Stimulated activated effector memory CD8-positive, alpha-beta T cell treated with anti-CD3 and anti-CD28 coated beads, Interleukin-12 subunit alpha, Interleukin-12 subunit beta, amount 100 ng/mL, for 72 hours (primary cell): ENCODE results near the gene LRMDA.

ENCODE experiments used
- ATAC-seq: fragments of 150-1000 bp; cut with Tn5 transposase; 2 replicates; pipeline ENCODE4 v1.10.0; 2021
- DNase-seq, 2 donors: peaks; one replicate each; pipeline ENCODE4 v3.0.0; 2021 to 2022; ENCODE audit warnings: low spot score in 2 of 2
- H3K27ac Mint-ChIP-seq: one replicate; pipeline ENCODE4 v1.8.0; 2022; ENCODE audit warnings: mild to moderate bottlenecking, mixed read lengths
- H3K36me3 Mint-ChIP-seq: one replicate; pipeline ENCODE4 v1.8.0; 2022; ENCODE audit warnings: mild to moderate bottlenecking, mixed read lengths
- H3K4me1 Mint-ChIP-seq: one replicate; pipeline ENCODE4 v1.8.0; 2022; ENCODE audit warnings: mixed read lengths
- H3K4me3 Mint-ChIP-seq: one replicate; pipeline ENCODE4 v1.8.0; 2022; ENCODE audit warnings: mild to moderate bottlenecking, mixed read lengths
- H3K9me3 Mint-ChIP-seq: one replicate; pipeline ENCODE4 v1.8.0; 2022; ENCODE audit warnings: mixed read lengths

The LRMDA gene

DNA sequence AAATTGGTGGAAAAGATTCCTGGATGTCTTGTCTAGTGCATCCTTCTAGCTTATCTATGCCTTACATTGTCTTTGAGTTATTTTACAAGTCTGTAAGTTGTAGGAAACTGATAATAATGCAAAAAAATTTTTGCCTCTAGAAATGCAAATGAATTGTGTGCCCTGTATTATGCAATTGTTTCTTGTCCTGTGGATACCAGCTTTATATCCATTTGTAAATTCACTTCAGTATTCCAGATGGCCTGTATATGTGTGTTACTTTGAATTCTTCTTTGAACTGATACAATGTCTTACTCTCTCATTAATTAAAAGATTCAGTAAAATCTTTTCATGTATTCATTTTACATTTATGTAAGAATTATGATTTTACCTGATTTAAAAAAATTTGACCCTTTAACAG lies 234.3 kb downstream of the LRMDA start:
- H3K9me3 Mint-ChIP-seq, result no peaks in the 10 kb centered on the region
- no peaks in the 10 kb centered on the region for H3K36me3 Mint-ChIP-seq
- H3K4me1 Mint-ChIP-seq, result no peaks in the 10 kb centered on the region
- no peak for ATAC-seq
- no peak overlapping the region for H3K4me3 Mint-ChIP-seq
- no peak for DNase-seq
- no peak overlapping the region for H3K27ac Mint-ChIP-seq

DNA sequence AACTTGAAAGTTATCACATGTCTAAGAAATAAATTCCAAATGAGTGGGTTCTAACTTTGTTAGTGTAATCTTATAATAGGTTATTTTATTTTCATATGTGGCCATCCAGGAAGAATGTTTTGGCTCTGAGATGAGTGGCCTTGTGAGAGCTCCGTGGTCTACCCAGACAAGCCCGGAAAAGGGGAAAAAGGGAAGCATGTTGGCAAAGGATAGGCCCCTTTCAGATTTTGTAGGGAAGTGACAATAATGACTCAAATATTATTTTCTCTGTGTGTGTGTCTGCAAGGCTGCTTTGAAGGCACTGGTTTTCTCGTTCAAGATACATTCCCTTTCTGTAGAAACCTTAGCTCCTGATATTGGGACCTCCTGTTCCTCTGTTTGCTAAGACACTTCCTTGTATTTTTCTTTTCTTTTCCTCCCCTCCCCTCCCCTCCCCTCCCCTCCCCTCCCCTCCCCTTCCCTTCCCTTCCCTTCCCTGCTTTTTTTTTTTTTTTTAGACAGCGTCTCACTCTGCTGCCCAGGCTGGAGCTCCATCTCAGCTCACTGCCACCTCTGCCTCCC lies 240.8 kb downstream of the LRMDA start:
- ATAC-seq, result no peak
- no peak overlapping the region for H3K27ac Mint-ChIP-seq
- H3K4me3 Mint-ChIP-seq, result no peak overlapping the region
- H3K4me1 Mint-ChIP-seq, result no peaks in the 10 kb centered on the region
- no peaks in the 10 kb centered on the region for H3K36me3 Mint-ChIP-seq
- no peaks in the 10 kb centered on the region for H3K9me3 Mint-ChIP-seq
- no peak for DNase-seq

DNA sequence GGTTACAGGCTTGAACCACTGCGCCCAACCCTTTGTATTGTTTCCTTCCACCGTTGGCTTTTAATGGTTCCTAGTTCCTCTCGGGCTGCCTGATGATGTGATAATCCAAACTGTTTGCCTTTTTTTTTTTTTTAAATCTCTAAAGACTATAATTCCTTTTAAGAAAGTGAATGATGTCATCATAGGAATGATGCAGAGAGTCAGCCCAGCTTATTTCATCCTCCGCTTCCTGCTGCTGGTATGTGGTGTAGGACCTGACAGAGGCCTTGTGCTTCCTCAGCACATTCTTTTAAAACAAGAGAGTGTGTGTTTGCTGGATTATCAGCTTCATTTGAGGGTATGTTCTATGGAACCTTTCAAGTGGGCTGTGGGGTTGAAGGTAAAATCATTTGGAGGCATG lies 241.4 kb downstream of the LRMDA start:
- H3K36me3 Mint-ChIP-seq, result no peaks in the 10 kb centered on the region
- no peaks in the 10 kb centered on the region for H3K4me1 Mint-ChIP-seq
- no peaks in the 10 kb centered on the region for H3K9me3 Mint-ChIP-seq
- no peak for ATAC-seq
- no peak for DNase-seq
- no peak overlapping the region for H3K27ac Mint-ChIP-seq
- no peak overlapping the region for H3K4me3 Mint-ChIP-seq

DNA sequence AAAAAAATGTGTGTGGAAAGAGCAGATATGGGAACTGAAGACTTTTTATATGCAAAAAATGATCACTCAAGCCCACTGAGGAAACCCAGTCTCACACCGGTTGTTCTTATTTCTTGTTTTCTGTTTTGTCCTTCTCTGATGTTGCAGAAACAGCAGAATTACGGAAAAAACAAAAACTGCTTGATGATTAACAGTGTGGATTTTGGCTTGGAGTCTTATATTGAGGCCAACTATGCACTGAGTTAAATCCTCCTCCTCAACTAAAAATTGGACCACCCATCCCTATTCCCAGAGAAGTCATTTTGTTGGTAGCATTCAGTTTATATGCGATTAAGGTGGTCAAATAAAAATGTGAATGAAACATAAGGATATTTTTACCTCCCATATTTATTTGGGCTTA lies 246.1 kb downstream of the LRMDA start:
- DNase-seq (no peak), ATAC-seq (no peak)
- no peaks in the 10 kb centered on the region for H3K9me3 Mint-ChIP-seq
- no peak overlapping the region for H3K4me3 Mint-ChIP-seq
- H3K36me3 Mint-ChIP-seq, result no peaks in the 10 kb centered on the region
- no peak overlapping the region for H3K27ac Mint-ChIP-seq
- no peaks in the 10 kb centered on the region for H3K4me1 Mint-ChIP-seq

DNA sequence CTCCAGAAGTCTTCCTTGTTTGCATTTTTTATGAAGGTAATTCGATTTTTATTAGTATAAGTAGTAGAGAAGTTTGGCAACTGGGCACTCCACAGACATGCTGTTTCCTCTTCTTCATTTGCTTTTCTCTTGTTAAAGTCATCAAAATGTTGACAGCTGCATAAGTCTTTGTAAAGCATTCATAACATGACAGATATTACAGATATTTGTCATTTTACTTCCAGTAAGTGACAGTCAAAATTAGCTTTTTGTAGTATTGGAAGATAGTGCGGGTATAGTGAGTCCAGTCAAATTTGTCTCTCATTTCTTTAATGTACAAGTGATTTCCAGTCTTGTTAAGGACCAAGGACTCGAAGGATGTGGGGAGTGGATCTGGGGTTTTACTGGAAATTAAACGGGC lies 247.1 kb downstream of the LRMDA start:
- no peak overlapping the region for H3K4me3 Mint-ChIP-seq
- no peaks in the 10 kb centered on the region for H3K36me3 Mint-ChIP-seq
- no peaks in the 10 kb centered on the region for H3K4me1 Mint-ChIP-seq
- no peak overlapping the region for H3K27ac Mint-ChIP-seq
- DNase-seq, result no peak
- ATAC-seq, result no peak
- H3K9me3 Mint-ChIP-seq, result no peaks in the 10 kb centered on the region

DNA sequence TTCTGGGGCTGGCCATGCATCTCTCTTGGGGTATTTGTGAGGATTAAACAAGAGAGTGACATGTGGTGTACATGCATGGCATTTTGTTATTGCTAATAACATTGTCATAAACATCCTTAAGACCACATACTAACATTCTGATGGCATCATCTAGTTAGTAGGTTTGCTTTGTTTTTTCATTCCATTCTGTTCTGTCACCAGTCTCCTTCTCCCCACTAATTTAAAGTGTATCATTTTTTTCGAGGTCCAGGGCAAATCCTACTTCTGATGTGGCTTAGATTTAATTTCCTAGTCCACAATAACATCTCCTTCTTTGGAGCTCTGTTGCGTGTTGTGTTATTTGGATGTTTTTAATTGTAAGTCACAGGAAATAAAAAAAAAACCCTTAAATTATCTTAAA lies 248.1 kb downstream of the LRMDA start:
- Mint-ChIP-seq H3K36me3 (no peaks in the 10 kb centered on the region), H3K27ac (no peak overlapping the region), H3K9me3 (no peaks in the 10 kb centered on the region), H3K4me3 (no peak overlapping the region), H3K4me1 (no peaks in the 10 kb centered on the region)
- ATAC-seq (no peak), DNase-seq (no peak)

DNA sequence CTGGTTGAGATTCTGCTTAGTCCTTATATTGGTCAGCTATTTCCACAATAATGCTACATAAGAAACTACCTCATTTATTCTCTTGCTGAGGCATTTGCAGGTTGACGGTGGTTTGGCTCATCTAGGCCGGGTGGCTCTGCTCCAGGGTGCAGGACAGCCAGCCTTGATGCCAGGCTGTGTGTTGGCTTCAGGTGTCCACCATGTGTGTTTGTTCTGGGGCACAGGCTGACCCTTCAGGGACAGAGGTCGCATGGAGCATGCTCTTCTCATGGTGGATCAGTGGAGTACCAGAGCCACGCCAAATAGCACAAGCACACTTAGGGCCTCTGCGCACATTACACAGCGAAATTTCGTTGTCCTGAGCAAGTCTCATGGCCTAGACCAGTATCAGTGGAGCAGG lies 249.9 kb downstream of the LRMDA start:
- peak; percentile 11 for ATAC-seq
- no peaks in the 10 kb centered on the region for H3K36me3 Mint-ChIP-seq
- H3K9me3 Mint-ChIP-seq, result no peaks in the 10 kb centered on the region
- no peak for DNase-seq
- H3K4me1 Mint-ChIP-seq, result no peaks in the 10 kb centered on the region
- H3K27ac Mint-ChIP-seq, result no peak overlapping the region
- no peak overlapping the region for H3K4me3 Mint-ChIP-seq

DNA sequence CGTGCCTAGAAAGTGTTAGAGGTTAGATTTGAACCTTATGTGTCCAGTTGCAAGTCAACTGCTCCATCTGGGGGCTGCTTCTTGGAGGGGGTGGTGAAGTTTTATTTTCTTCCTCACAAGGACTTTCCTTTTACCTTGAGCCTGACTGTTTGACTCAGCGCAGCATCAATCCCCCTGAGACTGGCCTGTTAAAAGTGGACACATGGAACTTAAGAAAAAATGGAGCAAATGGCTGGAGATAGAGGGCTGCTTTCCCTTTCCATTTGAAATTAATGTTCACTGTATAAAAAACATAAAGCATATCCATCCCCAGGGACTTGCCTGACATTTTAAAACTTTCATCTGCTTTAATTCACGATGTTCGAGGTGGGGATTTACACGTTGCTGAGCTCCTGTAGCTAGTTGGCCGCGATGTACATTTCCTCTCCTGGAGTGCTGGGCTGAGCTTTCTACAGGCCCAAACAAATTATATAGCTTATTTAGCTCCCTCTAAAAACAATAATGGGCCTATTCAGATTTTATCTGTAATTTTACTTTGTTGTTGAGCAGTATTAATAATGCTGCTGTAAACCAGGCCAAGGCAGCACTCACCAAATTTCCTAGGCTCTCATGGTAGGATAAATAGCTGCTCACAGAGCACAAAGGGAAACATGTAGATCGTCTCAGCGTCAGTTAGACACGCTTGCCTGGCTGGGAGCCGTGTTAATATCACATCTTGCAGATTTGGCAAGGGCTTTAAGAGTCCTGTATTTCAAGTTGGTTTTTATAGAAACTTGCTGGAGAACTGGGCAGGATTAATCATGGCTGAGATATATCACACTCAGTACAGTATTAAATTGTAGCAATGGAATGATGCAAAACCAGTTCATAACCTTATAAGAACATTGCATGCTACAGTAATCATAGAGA lies 251.5 kb downstream of the LRMDA start:
- Mint-ChIP-seq H3K4me1 (no peaks in the 10 kb centered on the region), H3K36me3 (no peaks in the 10 kb centered on the region), H3K9me3 (peaks cover 5% of the 10 kb centered on the region), H3K27ac (no peak overlapping the region), H3K4me3 (no peak overlapping the region)
- no peak for ATAC-seq
- no peak for DNase-seq

DNA sequence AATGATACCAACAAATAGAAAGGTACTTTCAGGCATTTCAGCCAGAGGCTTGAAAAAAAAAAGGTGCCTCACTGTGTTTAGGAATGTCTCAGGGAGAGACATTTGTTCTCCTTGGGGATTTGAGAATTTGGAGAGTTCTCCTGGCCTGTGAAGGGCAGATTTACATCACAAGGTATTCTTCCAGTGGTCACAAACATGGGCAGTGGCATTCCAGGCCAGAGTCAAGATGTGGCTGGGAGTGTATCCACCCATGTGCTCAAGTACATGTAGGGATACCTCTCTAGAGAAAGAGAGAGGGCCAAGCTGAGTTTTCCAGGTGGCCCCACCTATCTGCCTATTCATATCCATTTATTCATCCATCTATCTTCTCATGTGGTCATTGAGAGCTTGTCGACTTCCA lies 253.8 kb downstream of the LRMDA start:
- no peak for ATAC-seq
- H3K36me3 Mint-ChIP-seq, result no peaks in the 10 kb centered on the region
- no peak overlapping the region for H3K4me3 Mint-ChIP-seq
- peaks cover 5% of the 10 kb centered on the region for H3K9me3 Mint-ChIP-seq
- no peaks in the 10 kb centered on the region for H3K4me1 Mint-ChIP-seq
- H3K27ac Mint-ChIP-seq, result no peak overlapping the region
- no peak for DNase-seq

DNA sequence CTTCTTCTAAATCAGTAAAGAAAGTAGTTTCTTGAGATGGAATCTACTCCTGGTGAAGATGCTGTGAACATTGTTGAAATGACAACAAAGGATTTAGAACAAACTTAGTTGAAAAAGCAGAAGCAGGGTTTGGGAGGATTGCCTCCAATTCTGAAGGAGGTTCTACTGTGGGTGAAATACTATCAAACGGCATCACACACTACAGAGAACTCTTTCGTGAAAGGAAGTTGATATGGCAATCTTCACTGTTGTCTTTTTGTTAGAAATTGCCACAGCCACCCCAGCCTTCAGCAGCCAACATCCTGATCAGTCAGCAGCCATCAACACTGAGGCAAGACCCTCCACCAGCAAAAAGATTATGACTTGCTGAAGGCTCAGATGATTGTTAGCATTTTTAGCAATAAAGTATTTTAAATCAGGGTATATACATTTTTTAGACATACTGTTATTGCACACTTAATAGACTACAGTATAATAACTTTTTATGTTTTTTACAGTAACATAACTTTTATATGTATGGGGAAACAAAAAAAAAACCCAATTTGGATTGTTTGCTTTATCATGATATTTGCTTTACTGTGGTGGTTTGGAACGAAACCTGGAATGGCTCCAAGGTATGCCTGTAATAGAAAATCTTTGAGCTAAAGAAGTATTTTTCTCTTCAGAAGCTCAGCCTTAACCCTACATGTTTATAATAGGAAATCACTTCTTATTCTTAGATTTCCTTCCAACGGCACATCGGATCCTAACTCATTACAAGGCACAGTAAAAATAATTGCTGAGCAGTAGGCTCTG lies 257.3 kb downstream of the LRMDA start:
- Mint-ChIP-seq H3K36me3 (no peaks in the 10 kb centered on the region), H3K4me1 (no peaks in the 10 kb centered on the region)
- no peak for ATAC-seq

DNA sequence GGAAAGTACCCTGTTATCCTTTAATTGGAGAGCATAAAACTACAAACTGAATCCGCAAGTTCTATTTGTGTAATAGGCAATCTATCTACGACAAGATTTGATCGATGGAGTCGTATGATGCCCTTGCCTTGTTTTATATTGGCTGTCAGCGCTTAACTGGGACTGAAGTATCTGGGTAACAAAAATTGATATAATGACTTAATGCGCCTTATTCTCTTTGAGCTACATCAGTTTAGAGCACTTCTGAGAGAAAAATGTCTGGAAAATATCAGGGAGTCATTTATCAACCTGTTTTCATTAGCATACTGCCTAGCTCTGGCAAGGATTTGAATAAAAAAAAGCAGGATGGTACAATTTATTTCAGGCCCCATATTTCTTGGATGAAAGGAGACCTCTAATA lies 262.1 kb downstream of the LRMDA start:
- no peak for ATAC-seq
- H3K36me3 Mint-ChIP-seq, result no peaks in the 10 kb centered on the region
- DNase-seq, result no peak
- H3K9me3 Mint-ChIP-seq, result no peaks in the 10 kb centered on the region
- no peak overlapping the region for H3K27ac Mint-ChIP-seq
- H3K4me1 Mint-ChIP-seq, result no peaks in the 10 kb centered on the region
- H3K4me3 Mint-ChIP-seq, result no peak overlapping the region

More for the DNA sequence above, 257.3 kb downstream of the LRMDA start:
- peaks cover 5% of the 10 kb centered on the region for H3K9me3 Mint-ChIP-seq
- no peak overlapping the region for H3K27ac Mint-ChIP-seq
- no peak for DNase-seq
- no peak overlapping the region for H3K4me3 Mint-ChIP-seq

DNA sequence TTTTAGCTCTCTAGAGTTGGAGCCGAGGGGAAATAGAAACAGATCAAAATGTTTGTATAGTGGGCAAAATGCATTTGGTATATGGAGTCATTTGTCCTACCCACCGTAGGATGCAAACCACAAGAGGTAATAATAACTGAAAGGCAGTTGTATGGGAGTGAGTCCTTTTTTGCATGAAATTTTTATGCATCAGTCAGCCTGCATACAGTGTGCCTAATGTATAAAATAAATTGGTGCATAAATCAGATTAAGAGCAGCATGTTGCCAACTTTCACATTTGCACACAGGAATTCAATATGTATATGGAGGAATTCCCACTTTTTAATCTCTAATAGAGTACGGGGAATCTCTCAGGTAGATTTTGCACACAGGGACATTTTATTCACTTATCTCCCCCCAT lies 262.8 kb downstream of the LRMDA start:
- Mint-ChIP-seq H3K9me3 (no peaks in the 10 kb centered on the region), H3K36me3 (no peaks in the 10 kb centered on the region), H3K4me1 (no peaks in the 10 kb centered on the region), H3K4me3 (no peak overlapping the region), H3K27ac (no peak overlapping the region)
- ATAC-seq (no peak), DNase-seq (no peak)

DNA sequence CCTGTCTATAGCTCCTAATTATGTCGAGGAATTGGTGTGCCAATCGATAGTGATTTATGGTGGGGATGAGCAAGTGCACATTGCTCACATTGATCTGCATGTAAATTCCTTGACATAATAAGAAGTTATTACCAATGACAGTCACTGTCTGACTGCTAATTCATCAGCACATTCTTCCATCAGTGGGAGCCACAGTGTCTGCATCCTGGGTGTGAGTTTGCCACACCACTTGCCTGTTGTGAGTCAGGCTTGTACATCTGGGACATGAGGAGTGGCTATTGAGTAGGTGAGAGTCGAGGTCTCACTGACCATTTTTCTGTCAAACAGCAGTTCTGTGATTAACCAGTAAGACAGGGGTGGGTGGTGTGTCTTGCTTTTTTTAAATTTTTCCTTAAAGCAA lies 263.4 kb downstream of the LRMDA start:
- Mint-ChIP-seq H3K36me3 (no peaks in the 10 kb centered on the region), H3K4me3 (no peak overlapping the region), H3K4me1 (no peaks in the 10 kb centered on the region), H3K27ac (no peak overlapping the region), H3K9me3 (no peaks in the 10 kb centered on the region)
- DNase-seq (no peak), ATAC-seq (no peak)

DNA sequence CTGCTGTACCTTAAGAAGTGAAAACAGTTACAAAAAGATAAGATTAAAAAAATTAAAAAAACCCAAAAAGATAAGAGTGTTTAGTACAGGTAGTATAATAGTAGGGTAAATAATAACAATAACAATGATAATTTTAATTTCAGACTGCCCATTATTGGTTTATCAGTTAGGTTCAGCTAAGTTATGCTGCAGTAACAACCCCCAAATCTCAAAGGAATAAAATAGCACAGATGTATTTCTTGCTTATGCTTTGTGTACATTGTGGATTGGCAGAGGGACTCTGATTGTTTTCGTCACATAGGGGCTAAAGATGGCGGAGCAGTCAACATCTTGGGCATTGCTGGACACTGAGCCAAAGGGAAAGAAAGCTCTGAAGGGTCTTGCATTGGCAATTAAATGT lies 264.6 kb downstream of the LRMDA start:
- Mint-ChIP-seq H3K4me1 (no peaks in the 10 kb centered on the region), H3K27ac (no peak overlapping the region), H3K4me3 (no peak overlapping the region), H3K36me3 (no peaks in the 10 kb centered on the region), H3K9me3 (no peaks in the 10 kb centered on the region)
- ATAC-seq (no peak), DNase-seq (no peak)

DNA sequence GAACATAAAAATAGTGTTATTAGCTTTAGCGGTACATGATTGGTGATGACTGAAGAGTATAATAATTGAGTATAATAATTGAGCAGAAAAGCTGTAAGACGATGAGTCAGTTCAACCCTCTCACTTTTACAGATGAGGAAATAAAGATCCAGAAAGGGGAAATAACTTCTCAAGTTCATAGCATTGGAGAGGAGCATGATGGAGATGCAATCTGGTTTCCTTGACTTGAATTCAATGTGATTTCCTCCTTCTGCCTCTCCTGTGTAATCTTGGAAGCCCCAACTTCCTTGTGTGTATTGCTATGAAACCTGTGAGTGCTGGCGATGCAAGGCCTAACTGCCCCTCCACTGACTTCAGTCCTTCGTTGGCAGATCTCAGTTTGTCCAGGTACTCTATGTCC lies 265.1 kb downstream of the LRMDA start:
- no peak overlapping the region for H3K4me3 Mint-ChIP-seq
- DNase-seq, result no peak
- no peak overlapping the region for H3K27ac Mint-ChIP-seq
- H3K4me1 Mint-ChIP-seq, result no peaks in the 10 kb centered on the region
- H3K36me3 Mint-ChIP-seq, result no peaks in the 10 kb centered on the region
- no peak for ATAC-seq
- H3K9me3 Mint-ChIP-seq, result no peaks in the 10 kb centered on the region
